Neural cell (in vitro differentiated cells): Measurements from ENCODE around the gene MEOX1. TPM values are rescaled to one million over a fixed set of nuclear protein-coding genes. Genes with fewer than 3 reads are reported as not detected.

Experiments
- H2AFZ ChIP-seq: fragments of 200-600, 300-800 bp; sonication (generic), shearing (Covaris generic); 2 replicates; pipeline ENCODE4 v1.6.0; 2014; ENCODE audit warnings: low read depth, mild to moderate bottlenecking, antibody characterized with exemption, low read length, moderate library complexity
- H3F3A ChIP-seq: fragments of 200-600 bp; shearing (Covaris generic); 2 replicates; pipeline ENCODE4 v1.6.1; 2016; ENCODE audit warnings: mild to moderate bottlenecking, moderate library complexity, mixed read lengths, antibody characterized with exemption, low read length; ENCODE audit not compliant: insufficient read depth, poor library complexity, severe bottlenecking
- H3K27ac ChIP-seq: fragments of 200-600, 300-800 bp; sonication (generic), shearing (Covaris generic); 2 replicates; pipeline ENCODE4 v1.5.1; 2014; ENCODE audit warnings: mild to moderate bottlenecking, low read length, moderate library complexity
- H3K27me3 ChIP-seq: fragments of 300-800, 200-600 bp; sonication (generic), shearing (Covaris generic); 2 replicates; pipeline ENCODE4 v1.6.0; 2014; ENCODE audit warnings: mild to moderate bottlenecking, low read depth, low read length, moderate library complexity; ENCODE audit not compliant: insufficient read depth
- H3K36me3 ChIP-seq: fragments of 300-800, 200-600 bp; sonication (generic), shearing (Covaris generic); 2 replicates; pipeline ENCODE4 v1.5.1; 2014; ENCODE audit warnings: mild to moderate bottlenecking, antibody characterized with exemption, low read length, moderate library complexity; ENCODE audit not compliant: insufficient read depth
- H3K4me2 ChIP-seq: fragments of 300-800, 200-600 bp; sonication (generic), shearing (Covaris generic); 2 replicates; pipeline ENCODE4 v1.6.0; 2014; ENCODE audit warnings: mild to moderate bottlenecking, low read length
- H3K4me3 ChIP-seq: fragments of 300-800, 200-600 bp; sonication (generic), shearing (Covaris generic); 2 replicates; pipeline ENCODE4 v1.5.1; 2014; ENCODE audit warnings: mild to moderate bottlenecking, low read length, moderate library complexity
- H3K79me2 ChIP-seq: fragments of 200-600 bp; shearing (Covaris generic); replicated peaks from 2 replicates; pipeline ENCODE4 v1.6.0; 2014; ENCODE audit warnings: mild to moderate bottlenecking, low read length, moderate library complexity; ENCODE audit not compliant: insufficient read depth
- H3K9ac ChIP-seq: fragments of 300-800, 200-600 bp; sonication (generic), shearing (Covaris generic); 2 replicates; pipeline ENCODE4 v1.6.1; 2016; ENCODE audit warnings: mild to moderate bottlenecking, low read length, mixed read lengths
- H3K9me2 ChIP-seq: fragments of 200-600 bp; shearing (Covaris generic); 2 replicates; pipeline ENCODE4 v1.6.1; 2016; ENCODE audit warnings: mild to moderate bottlenecking, low read length, mixed read lengths; ENCODE audit not compliant: insufficient read depth
- H3K9me3 ChIP-seq: fragments of 200-600, 300-800 bp; sonication (generic), shearing (Covaris generic); 2 replicates; pipeline ENCODE4 v1.6.1; 2016; ENCODE audit warnings: mild to moderate bottlenecking, mixed run types, low read length, moderate library complexity, mixed read lengths
- H4K20me1 ChIP-seq: fragments of 200-600 bp; shearing (Covaris generic); 2 replicates; pipeline ENCODE4 v1.6.1; 2016; ENCODE audit warnings: mild to moderate bottlenecking, mixed run types; ENCODE audit not compliant: insufficient read depth
- CTCF ChIP-seq: fragments of 450-650 bp; IDR thresholded peaks from 2 replicates; pipeline ENCODE4 v1.5.1; 2014; ENCODE audit warnings: antibody characterized with exemption, mild to moderate bottlenecking, moderate library complexity; ENCODE audit not compliant: poor library complexity, severe bottlenecking
- EP300 ChIP-seq: fragments of 450-650 bp; conservative IDR thresholded peaks from 2 replicates; pipeline ENCODE4 v1.6.1; 2014; ENCODE audit warnings: antibody characterized with exemption, mild to moderate bottlenecking, moderate library complexity; ENCODE audit not compliant: poor library complexity, severe bottlenecking
- EZH2 ChIP-seq: fragments of 200-600, 300-800 bp; shearing (Covaris generic), sonication (generic); IDR thresholded peaks from 2 replicates; pipeline ENCODE4 v1.6.1; 2014; ENCODE audit warnings: antibody characterized with exemption, low read length, borderline replicate concordance, mild to moderate bottlenecking; ENCODE audit not compliant: insufficient read depth, poor library complexity, severe bottlenecking
- MXI1 ChIP-seq: fragments of 450-650 bp; conservative IDR thresholded peaks from 2 replicates; pipeline ENCODE4 v1.6.1; 2014; ENCODE audit warnings: antibody characterized with exemption, mild to moderate bottlenecking; ENCODE audit not compliant: poor library complexity, severe bottlenecking
- POLR2AphosphoS5 ChIP-seq: IDR thresholded peaks from 2 replicates; pipeline ENCODE4 v1.6.1; 2012
- RAD21 ChIP-seq: fragments of 450-650 bp; conservative IDR thresholded peaks from 2 replicates; pipeline ENCODE4 v1.6.1; 2014; ENCODE audit warnings: antibody characterized with exemption, mild to moderate bottlenecking, moderate library complexity
- SMC3 ChIP-seq: fragments of 450-650 bp; conservative IDR thresholded peaks from 2 replicates; pipeline ENCODE4 v1.6.1; 2014; ENCODE audit warnings: antibody characterized with exemption, mild to moderate bottlenecking, moderate library complexity; ENCODE audit not compliant: poor library complexity
- TAF1 ChIP-seq: IDR thresholded peaks from 2 replicates; pipeline ENCODE4 v1.6.1; 2012; ENCODE audit warnings: low read depth
- polyA plus RNA-seq: library from polyadenylated mRNA; depleted of rRNA; stranded (reverse); fragments of >200 nt; gene quantifications from 2 replicates; pipeline ENCODE4 v1.2.3, GENCODE V29; 2014
- TF ChIP-seq, protein P1 (sequence below): IDR thresholded peaks from 2 replicates; pipeline ENCODE4 v1.6.1; 2012; ENCODE audit warnings: borderline replicate concordance

Gene MEOX1
- polyA plus RNA-seq, 1 donor from 2014 or later = 0.50 TPM

GRCh38 chr17:43626023-43626422 is 35.7 kb downstream of the MEOX1 start:
- Histone ChIP-seq H3F3A (no peaks in the 10 kb centered on the region), H3K27ac (no peak overlapping the region), H3K4me3 (no peak overlapping the region), H3K9me3 (no peaks in the 10 kb centered on the region), H3K4me2 (no peak overlapping the region), H3K9me2 (no peaks in the 10 kb centered on the region), H3K27me3 (no peaks in the 10 kb centered on the region), H3K79me2 (no peaks in the 10 kb centered on the region), H3K36me3 (no peaks in the 10 kb centered on the region), H4K20me1 (no peaks in the 10 kb centered on the region), H3K9ac (no peak overlapping the region), H2AFZ (no peak overlapping the region)
- no peak for TF ChIP-seq SMC3
- TF ChIP-seq, protein P1, sequence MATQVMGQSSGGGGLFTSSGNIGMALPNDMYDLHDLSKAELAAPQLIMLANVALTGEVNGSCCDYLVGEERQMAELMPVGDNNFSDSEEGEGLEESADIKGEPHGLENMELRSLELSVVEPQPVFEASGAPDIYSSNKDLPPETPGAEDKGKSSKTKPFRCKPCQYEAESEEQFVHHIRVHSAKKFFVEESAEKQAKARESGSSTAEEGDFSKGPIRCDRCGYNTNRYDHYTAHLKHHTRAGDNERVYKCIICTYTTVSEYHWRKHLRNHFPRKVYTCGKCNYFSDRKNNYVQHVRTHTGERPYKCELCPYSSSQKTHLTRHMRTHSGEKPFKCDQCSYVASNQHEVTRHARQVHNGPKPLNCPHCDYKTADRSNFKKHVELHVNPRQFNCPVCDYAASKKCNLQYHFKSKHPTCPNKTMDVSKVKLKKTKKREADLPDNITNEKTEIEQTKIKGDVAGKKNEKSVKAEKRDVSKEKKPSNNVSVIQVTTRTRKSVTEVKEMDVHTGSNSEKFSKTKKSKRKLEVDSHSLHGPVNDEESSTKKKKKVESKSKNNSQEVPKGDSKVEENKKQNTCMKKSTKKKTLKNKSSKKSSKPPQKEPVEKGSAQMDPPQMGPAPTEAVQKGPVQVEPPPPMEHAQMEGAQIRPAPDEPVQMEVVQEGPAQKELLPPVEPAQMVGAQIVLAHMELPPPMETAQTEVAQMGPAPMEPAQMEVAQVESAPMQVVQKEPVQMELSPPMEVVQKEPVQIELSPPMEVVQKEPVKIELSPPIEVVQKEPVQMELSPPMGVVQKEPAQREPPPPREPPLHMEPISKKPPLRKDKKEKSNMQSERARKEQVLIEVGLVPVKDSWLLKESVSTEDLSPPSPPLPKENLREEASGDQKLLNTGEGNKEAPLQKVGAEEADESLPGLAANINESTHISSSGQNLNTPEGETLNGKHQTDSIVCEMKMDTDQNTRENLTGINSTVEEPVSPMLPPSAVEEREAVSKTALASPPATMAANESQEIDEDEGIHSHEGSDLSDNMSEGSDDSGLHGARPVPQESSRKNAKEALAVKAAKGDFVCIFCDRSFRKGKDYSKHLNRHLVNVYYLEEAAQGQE = no peak

DNA sequence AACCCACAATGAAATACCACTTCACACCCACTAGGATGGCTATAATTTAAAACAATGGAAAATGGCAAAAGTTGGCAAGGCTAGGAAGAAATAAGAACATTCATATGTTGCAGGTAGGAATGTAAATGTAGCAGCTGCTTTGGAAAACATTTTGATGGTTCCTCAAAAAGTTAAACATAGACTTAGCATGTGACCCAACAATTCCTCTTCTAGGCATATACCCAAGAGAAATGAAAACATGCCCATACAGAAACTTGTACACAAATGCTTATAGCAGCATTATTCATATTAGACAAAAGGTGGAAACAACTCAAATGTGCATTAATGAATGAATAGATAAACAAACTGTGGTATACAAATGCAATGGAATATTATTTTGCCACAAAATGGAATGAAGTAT is 36.1 kb downstream of the MEOX1 start:
- H2AFZ ChIP-seq = no peak overlapping the region
- H3K27me3 ChIP-seq = no peaks in the 10 kb centered on the region
- no peaks in the 10 kb centered on the region for H3K9me3 ChIP-seq
- H3K36me3 ChIP-seq = no peaks in the 10 kb centered on the region
- H3K4me2 ChIP-seq = no peak overlapping the region
- H3K4me3 ChIP-seq = no peak overlapping the region
- TF ChIP-seq RAD21 (no peak), EZH2 (no peak), SMC3 (no peak), POLR2AphosphoS5 (no peak), EP300 (no peak), MXI1 (no peak), TAF1 (no peak), CTCF (no peak)
- TF ChIP-seq, protein P1 = no peak
- H4K20me1 ChIP-seq = no peaks in the 10 kb centered on the region
- H3K9me2 ChIP-seq = no peaks in the 10 kb centered on the region
- no peak overlapping the region for H3K9ac ChIP-seq
- H3K27ac ChIP-seq = no peak overlapping the region
- H3F3A ChIP-seq = no peaks in the 10 kb centered on the region
- no peaks in the 10 kb centered on the region for H3K79me2 ChIP-seq
